Neural cell (in vitro differentiated cells): Measurements from ENCODE around the gene LPP. TPM values are rescaled to one million over a fixed set of nuclear protein-coding genes. Genes with fewer than 3 reads are reported as not detected.

Source experiments
- H2AFZ ChIP-seq: fragments of 200-600, 300-800 bp; sonication (generic), shearing (Covaris generic); 2 replicates; pipeline ENCODE4 v1.6.0; 2014; ENCODE audit warnings: low read depth, mild to moderate bottlenecking, antibody characterized with exemption, low read length, moderate library complexity
- H3F3A ChIP-seq: fragments of 200-600 bp; shearing (Covaris generic); 2 replicates; pipeline ENCODE4 v1.6.1; 2016; ENCODE audit warnings: mild to moderate bottlenecking, moderate library complexity, mixed read lengths, antibody characterized with exemption, low read length; ENCODE audit not compliant: insufficient read depth, poor library complexity, severe bottlenecking
- H3K27ac ChIP-seq: fragments of 200-600, 300-800 bp; sonication (generic), shearing (Covaris generic); 2 replicates; pipeline ENCODE4 v1.5.1; 2014; ENCODE audit warnings: mild to moderate bottlenecking, low read length, moderate library complexity
- H3K27me3 ChIP-seq: fragments of 300-800, 200-600 bp; sonication (generic), shearing (Covaris generic); 2 replicates; pipeline ENCODE4 v1.6.0; 2014; ENCODE audit warnings: mild to moderate bottlenecking, low read depth, low read length, moderate library complexity; ENCODE audit not compliant: insufficient read depth
- H3K36me3 ChIP-seq: fragments of 300-800, 200-600 bp; sonication (generic), shearing (Covaris generic); 2 replicates; pipeline ENCODE4 v1.5.1; 2014; ENCODE audit warnings: mild to moderate bottlenecking, antibody characterized with exemption, low read length, moderate library complexity; ENCODE audit not compliant: insufficient read depth
- H3K4me2 ChIP-seq: fragments of 300-800, 200-600 bp; sonication (generic), shearing (Covaris generic); 2 replicates; pipeline ENCODE4 v1.6.0; 2014; ENCODE audit warnings: mild to moderate bottlenecking, low read length
- H3K4me3 ChIP-seq: fragments of 300-800, 200-600 bp; sonication (generic), shearing (Covaris generic); 2 replicates; pipeline ENCODE4 v1.5.1; 2014; ENCODE audit warnings: mild to moderate bottlenecking, low read length, moderate library complexity
- H3K79me2 ChIP-seq: fragments of 200-600 bp; shearing (Covaris generic); replicated peaks from 2 replicates; pipeline ENCODE4 v1.6.0; 2014; ENCODE audit warnings: mild to moderate bottlenecking, low read length, moderate library complexity; ENCODE audit not compliant: insufficient read depth
- H3K9ac ChIP-seq: fragments of 300-800, 200-600 bp; sonication (generic), shearing (Covaris generic); 2 replicates; pipeline ENCODE4 v1.6.1; 2016; ENCODE audit warnings: mild to moderate bottlenecking, low read length, mixed read lengths
- H3K9me2 ChIP-seq: fragments of 200-600 bp; shearing (Covaris generic); 2 replicates; pipeline ENCODE4 v1.6.1; 2016; ENCODE audit warnings: mild to moderate bottlenecking, low read length, mixed read lengths; ENCODE audit not compliant: insufficient read depth
- H3K9me3 ChIP-seq: fragments of 200-600, 300-800 bp; sonication (generic), shearing (Covaris generic); 2 replicates; pipeline ENCODE4 v1.6.1; 2016; ENCODE audit warnings: mild to moderate bottlenecking, mixed run types, low read length, moderate library complexity, mixed read lengths
- H4K20me1 ChIP-seq: fragments of 200-600 bp; shearing (Covaris generic); 2 replicates; pipeline ENCODE4 v1.6.1; 2016; ENCODE audit warnings: mild to moderate bottlenecking, mixed run types; ENCODE audit not compliant: insufficient read depth
- CTCF ChIP-seq: fragments of 450-650 bp; IDR thresholded peaks from 2 replicates; pipeline ENCODE4 v1.5.1; 2014; ENCODE audit warnings: antibody characterized with exemption, mild to moderate bottlenecking, moderate library complexity; ENCODE audit not compliant: poor library complexity, severe bottlenecking
- EP300 ChIP-seq: fragments of 450-650 bp; conservative IDR thresholded peaks from 2 replicates; pipeline ENCODE4 v1.6.1; 2014; ENCODE audit warnings: antibody characterized with exemption, mild to moderate bottlenecking, moderate library complexity; ENCODE audit not compliant: poor library complexity, severe bottlenecking
- EZH2 ChIP-seq: fragments of 200-600, 300-800 bp; shearing (Covaris generic), sonication (generic); IDR thresholded peaks from 2 replicates; pipeline ENCODE4 v1.6.1; 2014; ENCODE audit warnings: antibody characterized with exemption, low read length, borderline replicate concordance, mild to moderate bottlenecking; ENCODE audit not compliant: insufficient read depth, poor library complexity, severe bottlenecking
- MXI1 ChIP-seq: fragments of 450-650 bp; conservative IDR thresholded peaks from 2 replicates; pipeline ENCODE4 v1.6.1; 2014; ENCODE audit warnings: antibody characterized with exemption, mild to moderate bottlenecking; ENCODE audit not compliant: poor library complexity, severe bottlenecking
- POLR2AphosphoS5 ChIP-seq: IDR thresholded peaks from 2 replicates; pipeline ENCODE4 v1.6.1; 2012
- RAD21 ChIP-seq: fragments of 450-650 bp; conservative IDR thresholded peaks from 2 replicates; pipeline ENCODE4 v1.6.1; 2014; ENCODE audit warnings: antibody characterized with exemption, mild to moderate bottlenecking, moderate library complexity
- REST ChIP-seq: IDR thresholded peaks from 2 replicates; pipeline ENCODE4 v1.6.1; 2012; ENCODE audit warnings: borderline replicate concordance
- SMC3 ChIP-seq: fragments of 450-650 bp; conservative IDR thresholded peaks from 2 replicates; pipeline ENCODE4 v1.6.1; 2014; ENCODE audit warnings: antibody characterized with exemption, mild to moderate bottlenecking, moderate library complexity; ENCODE audit not compliant: poor library complexity
- TAF1 ChIP-seq: IDR thresholded peaks from 2 replicates; pipeline ENCODE4 v1.6.1; 2012; ENCODE audit warnings: low read depth
- polyA plus RNA-seq: library from polyadenylated mRNA; depleted of rRNA; stranded (reverse); fragments of >200 nt; gene quantifications from 2 replicates; pipeline ENCODE4 v1.2.3, GENCODE V29; 2014

Gene LPP
- polyA plus RNA-seq, 1 donor from 2014 or later, result 3.0 TPM

- no peak overlapping the region for H3K4me3 ChIP-seq
- H3K36me3 ChIP-seq, result no peaks in the 10 kb centered on the region
- H2AFZ ChIP-seq, result no peak overlapping the region
- no peak overlapping the region for H3K9ac ChIP-seq
- H3K27ac ChIP-seq, result no peak overlapping the region
- no peaks in the 10 kb centered on the region for H3K9me3 ChIP-seq
- no peak for TF ChIP-seq REST
- no peaks in the 10 kb centered on the region for H3K79me2 ChIP-seq
- no peaks in the 10 kb centered on the region for H3K9me2 ChIP-seq
- H4K20me1 ChIP-seq, result no peaks in the 10 kb centered on the region
- H3K4me2 ChIP-seq, result no peak overlapping the region
- no peaks in the 10 kb centered on the region for H3F3A ChIP-seq
- H3K27me3 ChIP-seq, result no peaks in the 10 kb centered on the region
Measured at GRCh38 chr3:188834349-188834748, 680.4 kb downstream of the LPP start.

- H3K27ac ChIP-seq, result no peak overlapping the region
- H3K27me3 ChIP-seq, result no peaks in the 10 kb centered on the region
- no peak overlapping the region for H3K4me2 ChIP-seq
- no peaks in the 10 kb centered on the region for H3K36me3 ChIP-seq
- H2AFZ ChIP-seq, result no peak overlapping the region
- no peak overlapping the region for H3K4me3 ChIP-seq
- TF ChIP-seq EZH2, result no peak
- no peak for TF ChIP-seq POLR2AphosphoS5
- no peak for TF ChIP-seq MXI1
- no peak for TF ChIP-seq EP300
- TF ChIP-seq CTCF, result no peak
- TF ChIP-seq SMC3, result no peak
- TF ChIP-seq REST, result no peak
- no peak for TF ChIP-seq TAF1
- no peak for TF ChIP-seq RAD21
- H3K9me3 ChIP-seq, result no peaks in the 10 kb centered on the region
- no peaks in the 10 kb centered on the region for H4K20me1 ChIP-seq
- no peaks in the 10 kb centered on the region for H3K79me2 ChIP-seq
- H3K9me2 ChIP-seq, result no peaks in the 10 kb centered on the region
- no peaks in the 10 kb centered on the region for H3F3A ChIP-seq
- H3K9ac ChIP-seq, result no peak overlapping the region
Measured at GRCh38 chr3:188839187-188839695, 685.3 kb downstream of the LPP start.
